Measurements from ENCODE around the gene ARHGEF19.

- TF ChIP-seq SP2 (tag by site-specific recombination; IDR thresholded peaks at IDR 0.05) = no peak
- TF ChIP-seq PBX3 (CRISPR knock-in tag; IDR thresholded peaks at IDR 0.05) = no peak
- TF ChIP-seq ZNF341 (tag by site-specific recombination; IDR thresholded peaks at IDR 0.05; ENCODE audit: low read depth) = no peak
- TF ChIP-seq, protein P1, sequence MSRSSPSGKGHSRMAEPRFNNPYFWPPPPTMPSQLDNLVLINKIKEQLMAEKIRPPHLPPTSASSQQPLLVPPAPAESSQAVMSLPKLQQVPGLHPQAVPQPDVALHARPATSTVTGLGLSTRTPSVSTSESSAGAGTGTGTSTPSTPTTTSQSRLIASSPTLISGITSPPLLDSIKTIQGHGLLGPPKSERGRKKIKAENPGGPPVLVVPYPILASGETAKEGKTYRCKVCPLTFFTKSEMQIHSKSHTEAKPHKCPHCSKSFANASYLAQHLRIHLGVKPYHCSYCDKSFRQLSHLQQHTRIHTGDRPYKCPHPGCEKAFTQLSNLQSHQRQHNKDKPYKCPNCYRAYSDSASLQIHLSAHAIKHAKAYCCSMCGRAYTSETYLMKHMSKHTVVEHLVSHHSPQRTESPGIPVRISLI (tag by site-specific recombination; IDR thresholded peaks at IDR 0.05) = no peak
- TF ChIP-seq ZBTB44 (tag by site-specific recombination; IDR thresholded peaks at IDR 0.05) = no peak
These were observed 29.3 kb downstream of the ARHGEF19 start for GRCh38 chr1:16183179-16183578.

All from HEK293 (cell line).